COR-L47 (cell line): ENCODE measurements around the gene BAZ2B.
"Not testable (repeated sequence)": the region's sequence is repeated elsewhere in the genome, so short reads cannot be mapped to it uniquely, and the experiment has no call there.

Source experiments
- DNase-seq: peaks from one replicate; lab custom pipeline; 2025; lab: John Stamatoyannopoulos, UW

BAZ2B gene, protein sequence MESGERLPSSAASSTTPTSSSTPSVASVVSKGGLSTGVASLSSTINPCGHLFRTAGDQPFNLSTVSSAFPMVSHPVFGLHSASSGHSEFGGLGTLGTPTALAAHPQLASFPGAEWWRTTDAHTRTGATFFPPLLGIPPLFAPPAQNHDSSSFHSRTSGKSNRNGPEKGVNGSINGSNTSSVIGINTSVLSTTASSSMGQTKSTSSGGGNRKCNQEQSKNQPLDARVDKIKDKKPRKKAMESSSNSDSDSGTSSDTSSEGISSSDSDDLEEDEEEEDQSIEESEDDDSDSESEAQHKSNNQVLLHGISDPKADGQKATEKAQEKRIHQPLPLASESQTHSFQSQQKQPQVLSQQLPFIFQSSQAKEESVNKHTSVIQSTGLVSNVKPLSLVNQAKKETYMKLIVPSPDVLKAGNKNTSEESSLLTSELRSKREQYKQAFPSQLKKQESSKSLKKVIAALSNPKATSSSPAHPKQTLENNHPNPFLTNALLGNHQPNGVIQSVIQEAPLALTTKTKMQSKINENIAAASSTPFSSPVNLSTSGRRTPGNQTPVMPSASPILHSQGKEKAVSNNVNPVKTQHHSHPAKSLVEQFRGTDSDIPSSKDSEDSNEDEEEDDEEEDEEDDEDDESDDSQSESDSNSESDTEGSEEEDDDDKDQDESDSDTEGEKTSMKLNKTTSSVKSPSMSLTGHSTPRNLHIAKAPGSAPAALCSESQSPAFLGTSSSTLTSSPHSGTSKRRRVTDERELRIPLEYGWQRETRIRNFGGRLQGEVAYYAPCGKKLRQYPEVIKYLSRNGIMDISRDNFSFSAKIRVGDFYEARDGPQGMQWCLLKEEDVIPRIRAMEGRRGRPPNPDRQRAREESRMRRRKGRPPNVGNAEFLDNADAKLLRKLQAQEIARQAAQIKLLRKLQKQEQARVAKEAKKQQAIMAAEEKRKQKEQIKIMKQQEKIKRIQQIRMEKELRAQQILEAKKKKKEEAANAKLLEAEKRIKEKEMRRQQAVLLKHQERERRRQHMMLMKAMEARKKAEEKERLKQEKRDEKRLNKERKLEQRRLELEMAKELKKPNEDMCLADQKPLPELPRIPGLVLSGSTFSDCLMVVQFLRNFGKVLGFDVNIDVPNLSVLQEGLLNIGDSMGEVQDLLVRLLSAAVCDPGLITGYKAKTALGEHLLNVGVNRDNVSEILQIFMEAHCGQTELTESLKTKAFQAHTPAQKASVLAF (N-terminal part only)

DNA sequence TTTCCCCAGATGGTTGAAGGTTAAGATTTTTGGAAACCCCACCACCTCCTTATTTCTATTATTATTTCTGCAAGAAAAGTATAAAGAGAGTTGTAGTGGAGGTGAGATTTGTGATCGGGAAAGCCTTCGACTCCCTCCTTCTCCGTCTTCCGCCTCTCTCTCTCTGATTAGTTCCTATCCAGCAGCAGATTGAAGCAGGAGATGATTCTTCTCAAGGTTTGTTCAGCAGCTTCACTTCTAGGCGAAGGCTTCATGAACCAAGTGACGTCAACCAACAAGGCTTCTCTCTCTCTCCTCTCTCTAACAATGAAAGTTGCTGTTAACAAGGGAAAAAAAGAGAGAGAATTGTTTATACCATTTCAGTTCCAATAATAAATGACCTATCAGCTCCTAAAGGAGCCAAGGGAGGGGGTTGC, at the start of gene BAZ2B:
TSS of gene BAZ2B (minus strand) at position 263 of the 416 bp plus-strand sequence. CDS start 137,829 bp downstream, outside the sequence.
- DNase-seq, result peak; percentile 52

DNA sequence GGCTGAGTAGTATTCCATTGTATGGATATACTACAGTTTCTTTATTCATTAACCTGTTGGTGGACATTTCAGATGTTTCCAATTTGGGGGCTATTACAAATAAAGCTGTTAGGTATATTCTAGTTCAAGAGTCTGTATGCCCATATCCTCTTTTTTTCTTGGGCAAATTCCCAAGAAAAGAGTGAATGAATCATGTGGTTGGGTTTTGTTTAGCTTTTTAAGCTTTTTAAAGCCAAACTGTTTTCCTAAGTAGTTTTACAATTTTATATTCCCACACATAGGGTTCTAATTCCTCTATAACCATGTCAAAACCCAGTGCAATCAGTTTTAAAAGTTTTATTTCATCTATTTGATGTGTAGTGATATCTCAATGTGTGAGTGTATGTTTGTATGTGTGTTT, 44.9 kb upstream of the BAZ2B start:
- no peak for DNase-seq

DNA sequence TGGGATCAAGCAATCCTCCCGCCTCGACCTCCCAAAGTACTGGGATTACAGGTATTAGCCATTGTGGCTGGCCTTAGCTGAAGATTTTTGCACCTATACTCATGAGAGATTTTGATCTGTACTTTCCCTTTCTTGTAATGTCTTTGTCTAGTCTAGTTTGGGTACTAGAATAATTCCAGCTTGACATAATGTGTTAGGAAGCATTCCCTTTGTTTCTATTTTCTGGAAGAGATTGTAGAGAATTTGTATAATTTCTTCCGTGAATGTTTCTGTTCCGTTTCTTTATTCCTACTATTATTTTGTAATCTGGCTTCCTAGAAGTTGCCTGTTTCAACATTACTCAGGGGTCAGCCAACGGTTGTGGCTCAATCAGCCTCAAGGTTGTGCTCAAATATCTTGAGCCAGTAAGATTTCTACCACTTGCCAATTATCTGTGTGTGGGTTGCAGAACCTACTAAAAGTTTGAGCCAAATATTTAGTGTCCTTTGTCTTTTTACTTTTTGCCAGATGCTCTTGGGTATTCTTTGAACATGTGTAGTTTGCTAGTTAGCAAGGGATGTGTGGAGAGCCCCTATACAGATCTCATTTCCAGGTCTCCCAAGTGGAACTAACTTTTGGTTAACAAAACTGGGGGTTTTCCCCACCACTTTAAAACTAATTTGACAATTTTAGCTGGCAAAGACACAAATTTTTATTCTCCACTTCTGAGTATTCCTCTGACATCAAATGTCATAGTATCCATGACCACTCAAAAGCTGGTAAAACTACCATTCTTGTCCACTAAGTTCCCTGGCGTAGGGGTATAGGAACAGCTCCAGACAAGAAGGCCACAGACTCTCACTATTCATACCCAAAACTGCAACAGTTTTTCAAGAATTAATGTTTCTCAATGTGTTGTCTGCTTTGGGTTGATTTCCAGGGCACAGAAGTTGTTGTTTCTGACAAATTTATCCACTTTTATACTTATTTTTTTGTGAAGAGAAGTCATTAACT, 42.8 kb upstream of the BAZ2B start:
- DNase-seq, result no peak

DNA sequence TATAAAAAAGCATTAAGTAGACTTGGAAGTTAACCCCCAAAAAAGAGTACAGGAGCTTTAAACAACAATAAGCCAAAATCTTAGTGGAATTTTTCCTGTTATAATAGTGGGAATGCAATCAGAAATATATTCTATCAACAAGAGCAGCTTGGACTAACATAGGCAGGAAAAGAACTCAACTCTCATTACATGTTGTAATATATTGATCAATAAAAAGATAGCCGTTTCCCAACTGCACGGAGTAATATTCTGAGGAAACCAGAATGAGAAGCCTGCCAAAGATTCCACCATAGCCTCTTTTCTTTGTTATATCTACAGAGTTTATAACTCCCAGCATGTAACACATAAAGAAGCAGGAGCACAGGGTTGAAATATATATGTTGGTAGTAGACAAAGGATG, 37.6 kb upstream of the BAZ2B start:
- DNase-seq, result no peak

DNA sequence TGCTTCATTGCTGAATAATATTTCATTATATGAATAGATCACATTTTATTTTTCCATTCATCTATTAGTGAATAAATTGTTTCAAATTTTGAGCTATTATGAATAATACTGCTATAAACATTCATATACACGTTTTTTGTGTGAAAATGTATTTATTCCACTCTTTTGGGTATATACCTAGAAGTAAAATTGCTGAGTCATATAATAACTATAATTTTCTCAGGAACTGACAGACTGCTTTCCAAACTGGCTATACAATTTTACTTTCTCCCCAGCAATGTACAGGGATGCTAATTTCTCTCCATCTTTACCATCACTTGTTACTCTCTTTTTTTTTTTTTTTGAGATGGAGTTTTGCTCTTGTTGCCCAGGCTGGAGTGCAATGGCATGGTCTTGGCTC, 35.5 kb upstream of the BAZ2B start:
- no peak for DNase-seq

DNA sequence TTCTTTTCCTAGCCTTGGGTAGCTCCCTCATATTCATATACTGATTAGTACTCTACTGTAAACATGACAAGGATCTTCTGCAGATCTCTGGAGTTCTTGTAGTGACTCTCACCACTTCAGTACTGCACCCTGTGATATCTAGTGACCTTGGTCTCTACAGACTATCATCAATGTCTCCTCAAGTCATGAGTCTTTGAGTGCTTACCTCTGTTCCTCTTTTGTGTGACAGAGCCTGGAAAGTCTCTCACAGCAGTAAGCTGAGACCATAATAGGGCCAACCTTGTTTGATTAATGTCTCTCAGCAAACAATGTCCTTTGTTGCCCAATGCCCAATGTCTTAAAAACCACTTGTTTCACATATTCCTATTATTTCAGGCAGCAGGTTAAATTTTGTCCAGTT, 34.2 kb upstream of the BAZ2B start:
- peak; percentile 7 for DNase-seq

DNA sequence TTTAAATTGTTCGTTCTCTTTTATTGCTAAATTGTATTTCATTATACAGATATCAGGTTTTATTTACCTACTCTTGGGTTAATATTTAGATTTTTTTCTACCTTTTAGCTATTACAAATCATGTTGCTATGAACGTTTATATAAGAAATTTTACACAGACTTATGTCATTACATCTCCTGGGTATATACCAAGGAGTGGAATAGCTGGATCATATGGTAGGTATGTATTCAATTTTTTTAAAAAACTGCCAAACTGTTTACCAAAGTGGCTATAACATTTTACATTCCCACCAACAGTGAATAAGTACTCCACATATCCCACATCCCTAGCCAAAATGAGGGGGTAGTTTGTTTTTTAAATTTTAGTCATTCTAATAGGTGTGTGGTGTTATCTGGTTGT, 32.3 kb upstream of the BAZ2B start:
- no peak for DNase-seq

DNA sequence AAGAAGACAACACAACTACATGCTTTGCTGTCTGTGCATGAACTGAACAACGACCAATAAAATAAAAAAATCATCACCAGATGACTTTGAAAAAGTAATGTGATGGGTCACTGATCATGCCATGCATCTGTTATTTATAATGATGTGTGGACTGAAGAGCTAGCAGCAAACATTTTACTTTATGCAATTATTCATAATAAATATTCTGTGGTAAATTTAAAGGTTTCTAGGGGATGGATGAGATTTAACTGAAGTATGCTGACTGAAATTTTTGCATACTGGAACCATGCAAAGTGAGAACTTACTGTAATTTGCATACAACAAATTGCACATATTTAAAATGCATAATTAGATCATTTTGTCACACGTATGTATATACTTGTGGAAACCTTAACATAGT, 31.3 kb upstream of the BAZ2B start:
- DNase-seq, result no peak

DNA sequence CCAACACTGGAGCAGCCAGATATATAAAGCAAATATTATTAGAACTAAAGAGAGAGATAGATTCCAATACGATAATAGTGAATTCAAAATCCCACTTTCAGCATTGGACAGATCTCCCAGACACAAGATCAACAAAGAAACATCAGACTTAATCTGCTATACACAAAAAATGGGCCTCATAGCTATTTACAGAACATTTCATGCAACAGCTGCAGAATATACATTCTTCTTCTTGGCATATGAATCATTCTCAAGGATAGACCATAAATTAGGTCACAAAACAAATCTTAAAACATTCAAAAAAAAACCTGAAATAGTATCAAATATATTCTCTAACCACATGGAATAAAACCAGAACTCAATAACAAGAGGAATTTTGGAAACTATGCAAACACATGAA, 23.8 kb upstream of the BAZ2B start:
- no peak for DNase-seq

DNA sequence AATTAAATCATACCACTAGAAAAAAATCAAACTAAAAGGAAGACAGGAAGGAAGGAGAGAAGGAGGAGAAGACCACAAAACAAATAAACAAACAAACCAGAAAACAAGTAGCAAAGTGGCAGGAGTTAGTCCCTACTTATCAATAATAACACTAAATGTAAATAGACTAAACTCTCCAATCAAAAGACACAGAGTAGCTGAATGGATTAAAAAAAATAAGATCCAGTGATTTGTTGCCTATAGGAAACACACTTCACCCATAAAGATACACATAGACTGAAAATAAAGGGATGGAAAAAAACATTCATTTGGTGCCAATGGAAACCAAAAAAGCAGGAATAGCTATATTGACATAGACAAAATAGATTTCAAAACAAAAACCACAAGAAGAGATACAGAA, 23.4 kb upstream of the BAZ2B start:
- no peak for DNase-seq

DNA sequence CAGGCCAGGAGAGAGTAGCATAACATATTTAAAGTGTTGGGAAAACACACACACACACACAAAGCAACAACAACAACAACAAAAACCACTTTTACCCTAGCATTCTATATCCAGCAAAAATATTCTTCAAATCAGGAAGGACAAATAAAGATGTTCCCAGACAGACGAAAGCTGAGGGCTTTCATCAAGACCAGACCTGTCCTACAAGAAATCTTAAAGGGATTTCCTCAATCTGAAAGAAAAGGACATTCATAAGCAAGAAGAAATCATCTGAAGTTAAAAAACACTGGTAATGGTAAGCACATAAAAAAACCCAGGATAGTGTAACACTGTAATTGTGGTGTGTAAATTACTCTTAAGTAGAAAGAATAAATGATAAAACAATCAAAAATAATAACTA, 22.7 kb upstream of the BAZ2B start:
- no peak for DNase-seq

DNA sequence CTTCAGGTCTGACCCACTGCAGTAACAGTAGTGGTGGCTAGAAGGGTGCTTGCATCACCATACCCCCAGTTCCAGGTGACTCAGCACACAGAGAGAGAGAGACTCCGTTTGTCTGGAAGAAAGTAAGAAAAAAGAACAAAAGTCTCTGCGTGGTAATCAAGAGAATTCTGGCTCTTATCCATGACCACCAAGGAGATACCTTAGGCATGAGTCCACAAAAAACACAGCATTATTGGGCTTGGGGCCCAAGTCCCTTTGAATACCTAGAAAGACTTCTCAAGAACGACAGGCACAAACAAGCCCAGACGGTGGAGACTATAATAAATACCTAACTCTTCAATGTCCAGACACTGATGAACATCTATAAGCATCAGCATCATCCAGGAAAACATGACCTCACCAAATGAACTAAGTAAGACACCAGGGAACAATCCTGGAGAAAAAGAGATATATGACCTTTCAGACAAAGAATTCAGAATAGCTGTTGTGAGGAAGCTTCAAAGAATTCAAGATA, 21.7 kb upstream of the BAZ2B start:
- no peak for DNase-seq

DNA sequence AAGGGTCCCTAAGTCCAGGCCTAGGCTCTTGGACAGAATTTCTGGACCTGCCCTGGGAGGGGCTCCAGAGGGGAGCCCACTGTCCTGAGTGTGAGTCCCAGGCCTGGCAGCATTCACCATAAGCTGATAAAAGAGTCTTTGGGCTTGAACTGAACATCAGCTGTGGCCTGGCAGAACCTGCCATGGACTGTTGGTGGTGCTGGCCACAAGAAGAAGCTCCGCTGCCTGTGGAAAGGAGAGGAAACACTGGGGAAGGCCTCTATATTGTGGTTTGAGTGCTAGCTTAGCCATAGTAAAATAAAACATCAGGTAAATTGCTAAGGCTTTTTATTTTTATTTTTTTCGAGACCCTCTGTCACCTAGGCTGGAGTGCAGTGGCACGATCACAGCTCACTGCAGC, 20.9 kb upstream of the BAZ2B start:
- no peak for DNase-seq

DNA sequence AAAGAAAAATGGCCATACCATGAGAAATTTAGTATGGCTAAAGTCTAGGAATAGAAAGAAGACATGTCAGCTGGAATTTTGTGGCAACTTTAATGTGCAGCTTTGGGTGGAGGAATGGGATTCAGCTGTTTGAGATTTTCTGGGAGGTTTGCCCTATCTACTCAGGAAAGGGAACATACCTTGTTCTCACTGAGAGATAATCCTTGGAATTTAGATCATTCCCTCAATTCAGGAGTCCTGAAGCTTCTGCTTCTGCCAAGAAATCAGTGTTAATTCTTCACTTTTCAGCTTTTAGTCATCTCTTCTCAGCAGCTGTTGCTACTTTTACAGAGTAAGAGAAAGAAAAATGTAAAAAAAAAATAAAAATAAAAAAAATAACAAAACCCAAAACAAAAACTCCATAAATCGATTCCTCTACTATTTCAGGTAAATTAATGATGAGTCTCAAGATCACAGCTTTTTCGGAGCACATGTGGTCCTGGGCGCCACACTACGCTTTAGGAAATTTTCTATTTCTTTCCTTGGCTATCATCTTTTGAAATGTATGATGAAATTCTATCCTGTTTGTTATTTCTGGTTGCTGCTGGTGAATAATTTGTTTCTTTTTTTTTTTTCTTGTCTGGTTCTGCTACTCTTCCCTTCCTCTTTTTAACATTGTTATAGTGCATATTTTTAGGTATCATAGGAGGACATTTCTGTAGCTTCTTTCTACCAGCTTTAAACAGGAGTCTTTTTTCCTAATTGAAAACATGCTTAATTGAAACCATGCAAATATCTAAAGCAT, 18.9 kb upstream of the BAZ2B start:
- no peak for DNase-seq

DNA sequence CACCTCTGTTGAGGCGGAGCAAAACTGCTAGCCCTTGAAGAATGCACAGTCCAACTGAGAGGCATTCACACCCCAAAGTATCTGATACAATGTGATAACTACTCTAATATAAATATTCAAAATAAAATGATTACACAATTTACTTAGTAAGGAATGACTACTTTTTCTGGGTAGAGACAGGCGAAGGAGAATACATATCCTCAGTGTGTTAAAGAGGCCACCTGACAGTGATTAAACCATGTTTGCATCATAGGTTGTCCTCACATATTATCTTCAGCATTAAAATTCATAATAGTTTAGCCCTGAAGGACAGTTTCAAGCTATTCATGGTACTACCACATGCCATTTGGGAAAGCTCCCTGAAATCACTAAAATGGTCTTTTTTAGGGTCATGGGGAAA, 16.9 kb upstream of the BAZ2B start:
- DNase-seq, result no peak

DNA sequence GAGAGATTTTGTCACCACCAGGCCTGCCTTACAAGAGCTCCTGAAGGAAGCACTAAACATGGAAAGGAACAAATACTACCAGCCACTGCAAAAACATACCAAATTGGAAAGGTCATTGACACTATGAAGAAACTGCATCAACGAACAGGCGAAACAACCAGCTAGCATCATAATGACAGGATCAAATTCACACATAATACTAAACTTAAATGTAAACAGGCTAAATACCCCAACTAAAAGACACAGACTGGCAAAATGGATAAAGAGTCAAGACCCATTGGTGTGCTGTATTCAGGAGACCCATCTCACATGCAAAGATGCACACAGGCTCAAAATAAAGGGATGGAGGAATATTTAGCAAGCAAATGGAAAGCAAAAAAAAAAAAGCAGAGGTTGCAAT, 9.3 kb upstream of the BAZ2B start:
- not testable (repeated sequence) for DNase-seq

DNA sequence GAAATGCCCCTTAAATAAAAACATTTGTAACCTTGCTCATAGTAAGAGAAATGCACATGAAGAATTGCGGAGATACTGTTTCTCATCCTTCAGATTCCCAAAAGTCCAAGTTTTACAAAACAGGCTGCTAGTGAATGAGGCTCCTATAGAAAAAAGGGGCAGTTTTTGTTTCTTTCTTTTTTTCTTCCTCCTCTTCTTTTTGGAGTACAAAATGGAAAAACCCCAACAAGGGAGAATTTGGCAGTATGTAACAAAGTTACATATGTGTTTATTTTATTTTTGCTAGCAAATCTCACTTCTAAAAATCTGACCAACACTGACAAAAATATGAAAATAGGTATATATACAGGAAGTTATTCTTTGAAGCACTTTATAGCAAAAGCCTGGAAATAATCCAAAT, 7.1 kb upstream of the BAZ2B start:
- no peak for DNase-seq

DNA sequence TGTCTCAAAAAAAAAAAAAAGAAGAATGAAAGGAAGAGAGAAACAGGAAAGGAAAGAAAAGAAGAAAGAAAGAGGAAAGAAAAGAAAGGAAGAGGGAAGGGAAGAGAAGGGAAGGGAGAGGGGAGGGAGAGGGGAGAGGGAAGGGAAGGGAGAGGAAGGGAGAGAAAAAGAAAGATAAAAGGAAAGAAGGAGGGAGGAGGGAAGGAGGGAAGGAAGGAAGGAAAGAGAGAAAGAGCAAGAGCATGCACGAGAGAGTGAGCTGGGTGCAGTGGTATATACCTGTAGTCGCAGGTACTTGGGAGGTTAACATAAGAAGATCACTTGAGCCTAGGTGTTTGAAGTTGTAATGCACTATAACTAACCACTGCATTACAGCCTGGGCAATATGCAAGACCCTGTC, 6.6 kb upstream of the BAZ2B start:
- DNase-seq, result no peak

DNA sequence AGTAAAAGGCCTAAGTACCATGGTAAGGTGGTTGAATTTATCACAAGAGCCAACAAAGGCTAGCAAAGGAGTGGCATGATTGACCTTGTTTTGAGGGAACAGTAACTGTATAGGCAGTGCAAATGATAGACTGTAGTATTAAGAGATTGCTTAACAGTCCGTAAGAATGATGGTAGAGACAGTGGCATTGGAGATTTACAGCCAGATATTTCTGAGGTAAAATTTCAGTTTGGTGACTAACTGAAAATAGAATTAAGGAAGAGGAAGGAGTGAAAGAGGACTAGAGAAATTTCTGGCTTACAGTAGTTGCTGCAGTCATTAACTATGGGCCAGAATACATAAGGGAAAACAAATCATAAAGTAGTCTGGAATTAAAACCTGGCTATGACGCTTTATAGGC, 4.4 kb upstream of the BAZ2B start:
- no peak for DNase-seq

DNA sequence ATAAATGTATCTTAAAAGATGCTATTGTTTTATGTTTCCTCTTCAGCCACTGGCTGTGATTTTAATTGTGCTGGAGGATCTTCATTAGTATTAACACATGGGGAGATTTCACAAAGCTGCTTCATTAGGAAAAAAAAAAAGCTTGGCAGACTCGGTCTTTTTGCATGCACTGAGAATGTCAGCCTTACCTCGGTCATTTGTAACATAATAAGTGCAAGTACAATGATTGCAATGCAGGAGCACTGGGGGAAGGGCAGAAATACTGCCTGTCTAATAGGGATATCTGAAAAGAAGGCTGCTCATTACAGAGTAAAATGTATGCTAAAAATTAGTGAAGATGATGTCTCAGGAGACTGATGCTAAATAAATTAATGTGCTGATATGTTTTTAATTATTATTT, 1.3 kb upstream of the BAZ2B start:
- DNase-seq, result peak; percentile 82
